Neuronal stem cell (in vitro differentiated cells): Measurements from ENCODE around the gene POLR1G. TPM values are rescaled to one million over a fixed set of nuclear protein-coding genes. Genes with fewer than 3 reads are reported as not detected.

Experiments used
- DNase-seq: peaks from one replicate; pipeline ENCODE4 v3.0.0-alpha.2; 2013; ENCODE audit warnings: low spot score
- H2AFZ ChIP-seq: one replicate; pipeline ENCODE4 v1.6.1; 2013; ENCODE audit warnings: mild to moderate bottlenecking, low read length, inconsistent platforms
- H2AK5ac ChIP-seq: 2 replicates; pipeline ENCODE4 v1.6.1; 2013; ENCODE audit warnings: low read depth, mild to moderate bottlenecking, inconsistent platforms, low read length, moderate library complexity, mixed read lengths
- H2BK120ac ChIP-seq: 2 replicates; pipeline ENCODE4 v1.6.1; 2013; ENCODE audit warnings: low read depth, mild to moderate bottlenecking, inconsistent platforms, low read length, moderate library complexity, mixed read lengths
- H2BK12ac ChIP-seq: one replicate; pipeline ENCODE4 v1.6.1; 2013; ENCODE audit warnings: low read length, inconsistent platforms
- H2BK15ac ChIP-seq: 2 replicates; pipeline ENCODE4 v1.6.1; 2013; ENCODE audit warnings: mild to moderate bottlenecking, low read length, inconsistent platforms, mixed read lengths
- H2BK5ac ChIP-seq: one replicate; pipeline ENCODE4 v1.6.1; 2013; ENCODE audit warnings: inconsistent platforms, mild to moderate bottlenecking, low read length, moderate library complexity
- H3K14ac ChIP-seq: one replicate; pipeline ENCODE4 v1.6.1; 2013; ENCODE audit warnings: low read length, inconsistent platforms
- H3K18ac ChIP-seq: 2 replicates; pipeline ENCODE4 v1.6.1; 2013; ENCODE audit warnings: low read length, inconsistent platforms
- H3K23ac ChIP-seq: 2 replicates; pipeline ENCODE4 v1.6.1; 2013; ENCODE audit warnings: low read depth, mild to moderate bottlenecking, mixed read lengths, low read length, inconsistent platforms; ENCODE audit not compliant: poor library complexity
- H3K27ac ChIP-seq: replicated peaks from 3 replicates; pipeline ENCODE4 v1.5.1; 2013; ENCODE audit warnings: low read length, inconsistent platforms
- H3K27me3 ChIP-seq, 3 experiments: 2 replicates each; pipeline ENCODE4 v1.6.1; 2013; ENCODE audit warnings: low read length in 3 of 3, mild to moderate bottlenecking in 2 of 3, inconsistent platforms in 1 of 3, low read depth in 1 of 3, mixed read lengths in 1 of 3, moderate library complexity in 1 of 3; ENCODE audit not compliant: control insufficient read depth in 3 of 3, insufficient read depth in 3 of 3
- H3K36me3 ChIP-seq, 2 donors: replicated peaks in 1 of 2; 2 replicates each; pipeline ENCODE4 v1.6.1; 2013; ENCODE audit warnings: low read length in 2 of 2; ENCODE audit not compliant: control insufficient read depth in 2 of 2, insufficient read depth in 2 of 2
- H3K4ac ChIP-seq: 2 replicates; pipeline ENCODE4 v1.6.1; 2013; ENCODE audit warnings: inconsistent platforms, mild to moderate bottlenecking, low read length, moderate library complexity
- H3K4me1 ChIP-seq, 2 donors: 1 replicate in 1 of 2; 2 replicates in 1 of 2; pipeline ENCODE4 v1.6.1; 2013; ENCODE audit warnings: low read length in 2 of 2, low read depth in 1 of 2; ENCODE audit not compliant: control insufficient read depth in 2 of 2, insufficient read depth in 1 of 2
- H3K4me2 ChIP-seq: one replicate; pipeline ENCODE4 v1.6.1; 2013; ENCODE audit warnings: mild to moderate bottlenecking, low read length, inconsistent platforms; ENCODE audit not compliant: insufficient read depth, poor library complexity, severe bottlenecking
- H3K4me3 ChIP-seq, 2 donors: 2 replicates each; pipeline ENCODE4 v1.5.1; 2013; ENCODE audit warnings: low read length in 2 of 2, mild to moderate bottlenecking in 2 of 2, inconsistent platforms in 1 of 2, moderate library complexity in 1 of 2
- H3K79me1 ChIP-seq: one replicate; pipeline ENCODE4 v1.6.1; 2013; ENCODE audit warnings: low read depth, mild to moderate bottlenecking, inconsistent platforms, low read length, moderate library complexity
- H3K9ac ChIP-seq: one replicate; pipeline ENCODE4 v1.6.1; 2013; ENCODE audit warnings: mild to moderate bottlenecking, low read depth, low read length, inconsistent platforms; ENCODE audit not compliant: poor library complexity
- H3K9me3 ChIP-seq, 2 donors: replicated peaks in 1 of 2; 2 replicates each; pipeline versions ENCODE3 to v1.6.1; 2013; ENCODE audit warnings: low read length in 2 of 2, mild to moderate bottlenecking in 2 of 2, inconsistent platforms in 1 of 2, low read depth in 1 of 2, mixed read lengths in 1 of 2, moderate library complexity in 1 of 2; ENCODE audit not compliant: control insufficient read depth in 2 of 2, insufficient read depth in 1 of 2
- H4K8ac ChIP-seq: one replicate; pipeline ENCODE4 v1.6.1; 2013; ENCODE audit warnings: low read depth, mild to moderate bottlenecking, inconsistent platforms, low read length, moderate library complexity
- H4K91ac ChIP-seq: one replicate; pipeline ENCODE4 v1.6.1; 2013; ENCODE audit warnings: low read length, low read depth, mild to moderate bottlenecking, inconsistent platforms; ENCODE audit not compliant: poor library complexity
- small RNA-seq: library from polyadenylated mRNA; stranded (forward); fragments of <200 nt; extraction: miRNeasy Mini kit (QIAGEN cat#:217004); gene quantifications from one replicate; pipeline ENCODE3, GENCODE V24; 2013; ENCODE audit not compliant: insufficient read depth

POLR1G gene

DNA sequence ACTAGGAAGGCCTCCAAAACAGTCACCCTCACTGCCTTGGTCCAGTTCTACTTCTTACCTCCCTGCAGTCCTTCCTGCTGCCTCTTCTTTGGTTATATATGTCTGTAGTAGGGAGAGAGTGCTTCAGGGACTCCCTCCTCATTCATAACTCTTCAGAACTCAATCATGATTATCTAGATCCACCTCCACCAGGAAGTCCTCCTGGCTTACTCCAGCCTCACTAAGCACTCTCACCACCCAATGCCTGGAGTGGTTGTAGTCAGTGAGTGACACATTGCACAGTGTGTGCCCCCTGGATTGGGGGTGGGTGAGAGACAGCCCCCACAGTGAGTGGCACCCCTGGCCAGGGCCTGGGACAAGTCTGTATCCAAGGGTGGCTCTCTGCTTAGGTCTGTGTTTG, 51.3 kb downstream of the POLR1G start:
- Histone ChIP-seq H3K79me1 (no peaks in the 10 kb centered on the region), H2AFZ (no peak overlapping the region), H2AK5ac (no peak overlapping the region), H3K27ac (no peak overlapping the region), H2BK15ac (no peak overlapping the region), H2BK12ac (no peak overlapping the region), H4K91ac (no peak overlapping the region), H4K8ac (no peak overlapping the region), H2BK5ac (no peak overlapping the region), H3K27me3 (no peaks in the 10 kb centered on the region), H3K9ac (no peak overlapping the region), H3K4ac (no peak overlapping the region), H3K36me3 (no peaks in the 10 kb centered on the region), H3K23ac (no peak overlapping the region), H3K4me3 (peak overlapping the region in 1 of 2 donors; percentile 35), H3K4me1 (peaks cover 7 to 8% of the 10 kb centered on the region in 2 donors), H2BK120ac (no peak overlapping the region), H3K14ac (no peak overlapping the region), H3K18ac (no peak overlapping the region), H3K4me2 (no peak overlapping the region), H3K9me3 (no peaks in the 10 kb centered on the region)
- no peak for DNase-seq

Small RNAs within 50 kb of the gene (small RNA-seq; reads per million reads assigned to genes)
- not detected for gene MIR6088
